Stomach smooth muscle (tissue), 2 donors: ENCODE measurements around the gene LAMC1.

Experiments
- H3K27ac ChIP-seq: one replicate; pipeline ENCODE4 v1.7.0; 2013; ENCODE audit warnings: mild to moderate bottlenecking, low read length, inconsistent platforms
- H3K27me3 ChIP-seq, 2 donors: one replicate each; pipeline ENCODE4 v1.7.0; 2013; ENCODE audit warnings: low read length in 2 of 2; ENCODE audit not compliant: insufficient read depth in 2 of 2, control insufficient read depth in 1 of 2
- H3K36me3 ChIP-seq, 2 donors: one replicate each; pipeline ENCODE4 v1.7.0; 2013; ENCODE audit warnings: low read length in 2 of 2; ENCODE audit not compliant: control insufficient read depth in 2 of 2, insufficient read depth in 2 of 2
- H3K4me1 ChIP-seq: one replicate; pipeline ENCODE4 v1.7.0; 2013; ENCODE audit warnings: low read length; ENCODE audit not compliant: control insufficient read depth, insufficient read depth
- H3K4me3 ChIP-seq, 2 donors: one replicate each; pipeline ENCODE4 v1.7.0; 2013; ENCODE audit warnings: low read length in 2 of 2
- H3K9ac ChIP-seq, 2 donors: one replicate each; pipeline ENCODE4 v1.7.0; 2013; ENCODE audit warnings: low read length in 2 of 2, mild to moderate bottlenecking in 1 of 2
- H3K9me3 ChIP-seq, 2 donors: one replicate each; pipeline ENCODE4 v1.7.0; 2013; ENCODE audit warnings: low read length in 2 of 2; ENCODE audit not compliant: control insufficient read depth in 2 of 2
- donor health status: healthy.
- donor health status: Pancreatic carcinoma.

Gene LAMC1

GRCh38 chr1:183030053-183030452 lies 6.8 kb downstream of the LAMC1 start:
- Histone ChIP-seq H3K4me3 (peak overlapping the region in 1 of 2 donors; percentile 10), H3K9ac (no peak overlapping the region), H3K36me3 (peaks cover 3 to 4% of the 10 kb centered on the region in 2 donors), H3K9me3 (no peaks in the 10 kb centered on the region), H3K4me1 (peaks cover 18% of the 10 kb centered on the region), H3K27me3 (no peaks in the 10 kb centered on the region), H3K27ac (no peak overlapping the region)

DNA sequence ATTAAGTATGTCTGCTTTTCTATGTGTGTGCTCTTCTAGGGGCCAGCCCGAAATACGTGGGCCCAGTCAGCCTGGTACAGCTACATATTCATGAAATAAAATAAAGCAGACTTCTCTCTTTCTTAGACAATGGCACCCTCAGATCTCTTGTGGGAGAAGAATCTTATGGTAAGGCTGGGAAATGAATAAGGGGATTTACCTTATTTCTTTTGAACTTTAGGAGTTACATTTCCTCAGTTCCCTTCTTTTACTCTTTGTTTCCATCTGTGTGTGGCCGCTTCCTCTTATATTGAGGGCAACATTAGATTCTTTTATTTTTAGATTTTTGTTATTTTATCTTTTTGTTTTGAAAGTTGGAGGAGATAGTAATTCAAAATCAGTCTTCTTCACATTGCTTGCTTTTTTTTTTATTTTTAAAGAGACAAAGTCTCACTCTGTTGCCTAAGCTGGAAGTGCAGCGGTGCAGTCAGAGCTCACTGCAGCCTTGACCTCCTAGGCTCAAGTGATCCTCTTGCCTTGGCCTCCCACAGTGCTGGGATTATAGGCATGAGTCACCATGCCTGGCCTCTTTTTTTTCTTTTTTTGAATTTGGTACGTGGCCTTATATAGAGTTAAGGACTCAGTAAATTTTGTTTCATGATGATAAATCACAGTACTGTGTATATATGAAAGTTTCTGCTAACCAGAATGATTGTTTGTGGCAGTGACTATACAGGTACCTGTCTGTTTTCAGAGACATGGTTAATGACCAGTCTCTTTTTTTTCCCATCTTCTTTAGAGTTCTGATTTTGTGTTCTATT lies 9.1 kb downstream of the LAMC1 start:
- Histone ChIP-seq H3K9me3 (no peaks in the 10 kb centered on the region), H3K9ac (no peak overlapping the region), H3K4me3 (peak overlapping the region in 1 of 2 donors; percentile 4), H3K4me1 (peaks cover 17% of the 10 kb centered on the region), H3K27ac (no peak overlapping the region), H3K27me3 (no peaks in the 10 kb centered on the region), H3K36me3 (peaks cover 3 to 4% of the 10 kb centered on the region in 2 donors)

DNA sequence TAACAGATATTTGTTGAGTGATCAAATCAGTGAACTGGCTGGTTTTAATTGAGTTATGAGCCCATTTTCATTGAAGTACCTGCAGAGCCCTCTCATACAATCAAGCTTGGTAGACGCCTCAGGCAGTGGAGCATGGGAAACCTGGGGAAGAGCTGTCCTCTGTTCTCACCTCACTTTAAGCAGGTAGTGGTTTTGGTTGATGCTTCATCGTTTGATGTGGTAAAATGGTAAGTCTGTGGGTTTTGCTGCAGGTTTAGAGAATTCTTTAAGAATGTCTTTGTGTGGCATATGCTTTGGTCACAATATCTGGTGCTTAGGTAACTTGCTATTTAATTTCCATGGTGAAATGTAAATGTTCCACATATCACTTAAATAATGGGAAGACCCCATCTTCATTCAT lies 10.0 kb downstream of the LAMC1 start:
- H3K9ac ChIP-seq, result no peak overlapping the region
- H3K4me1 ChIP-seq, result peaks cover 12% of the 10 kb centered on the region
- H3K27me3 ChIP-seq, result no peaks in the 10 kb centered on the region
- no peak overlapping the region for H3K27ac ChIP-seq
- peaks cover 3 to 4% of the 10 kb centered on the region in 2 donors for H3K36me3 ChIP-seq
- no peaks in the 10 kb centered on the region for H3K9me3 ChIP-seq
- H3K4me3 ChIP-seq, result no peak overlapping the region

GRCh38 chr1:183034682-183035081 lies 11.5 kb downstream of the LAMC1 start:
- H3K9ac ChIP-seq, result no peak overlapping the region
- no peaks in the 10 kb centered on the region for H3K9me3 ChIP-seq
- H3K4me3 ChIP-seq, result no peak overlapping the region
- H3K27ac ChIP-seq, result no peak overlapping the region
- H3K27me3 ChIP-seq, result no peaks in the 10 kb centered on the region
- H3K4me1 ChIP-seq, result peaks cover 13% of the 10 kb centered on the region
- peaks cover 0 to 3% of the 10 kb centered on the region in 2 donors for H3K36me3 ChIP-seq

GRCh38 chr1:183038333-183038866 lies 15.2 kb downstream of the LAMC1 start:
- Histone ChIP-seq H3K27ac (peak overlapping the region; percentile 25), H3K4me1 (peaks cover 15% of the 10 kb centered on the region), H3K9me3 (no peaks in the 10 kb centered on the region), H3K27me3 (no peaks in the 10 kb centered on the region), H3K36me3 (peaks cover 0 to under 1% of the 10 kb centered on the region in 2 donors), H3K9ac (no peak overlapping the region), H3K4me3 (no peak overlapping the region)

DNA sequence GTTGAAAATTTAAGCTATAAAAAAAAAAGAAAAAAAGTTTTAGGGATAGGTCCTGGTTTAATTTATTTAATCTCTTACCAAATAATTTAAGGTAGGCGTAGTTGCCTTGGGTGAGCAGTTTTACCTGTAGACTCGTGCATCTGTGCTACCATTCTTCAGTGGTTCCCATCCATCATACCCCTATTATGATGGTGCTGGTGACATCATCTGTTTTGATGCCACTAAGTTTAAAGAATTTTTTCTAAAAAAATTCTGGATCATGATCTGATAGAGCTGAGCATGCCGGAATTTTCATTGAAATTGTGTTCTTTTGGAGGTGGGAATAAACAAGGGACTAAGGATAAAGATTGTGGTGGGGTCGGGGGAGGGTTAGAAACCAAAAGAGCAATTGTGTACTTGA lies 15.7 kb downstream of the LAMC1 start:
- Histone ChIP-seq H3K27me3 (no peaks in the 10 kb centered on the region), H3K4me1 (peaks cover 15% of the 10 kb centered on the region), H3K27ac (peak overlapping the region; percentile 19), H3K9ac (no peak overlapping the region), H3K4me3 (no peak overlapping the region), H3K36me3 (no peaks in the 10 kb centered on the region), H3K9me3 (no peaks in the 10 kb centered on the region)

- Histone ChIP-seq H3K27me3 (no peaks in the 10 kb centered on the region), H3K4me3 (no peak overlapping the region), H3K9me3 (no peaks in the 10 kb centered on the region), H3K4me1 (peaks cover 15% of the 10 kb centered on the region), H3K27ac (peak overlapping the region; percentile 19), H3K9ac (no peak overlapping the region), H3K36me3 (no peaks in the 10 kb centered on the region)
Measured at GRCh38 chr1:183039330-183039729, 16.1 kb downstream of the LAMC1 start.

DNA sequence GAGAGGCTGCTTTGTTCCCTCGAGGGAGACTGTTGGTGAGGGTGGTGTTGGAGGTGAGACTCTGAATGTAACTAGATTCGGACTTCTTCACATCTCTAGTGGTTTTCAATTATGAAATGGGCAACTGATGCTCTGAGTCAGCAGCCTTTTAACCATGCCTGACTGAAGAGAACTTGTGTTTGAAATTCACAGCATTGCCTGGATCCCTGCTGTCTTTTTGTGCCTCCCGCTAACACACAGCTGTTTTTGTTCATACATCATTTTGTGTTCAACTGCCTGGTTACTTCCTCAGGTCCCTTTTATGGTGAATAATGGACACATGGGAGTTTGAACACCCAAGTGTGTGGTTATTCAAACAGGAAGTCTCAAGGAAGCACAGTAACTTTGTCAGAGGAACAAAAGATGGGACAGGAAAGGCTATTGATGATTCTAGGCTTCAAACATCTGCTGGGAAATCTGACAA lies 16.8 kb downstream of the LAMC1 start:
- Histone ChIP-seq H3K9ac (peak overlapping the region in 1 of 2 donors; percentile 4), H3K27ac (peak overlapping the region; percentile 19), H3K9me3 (no peaks in the 10 kb centered on the region), H3K4me1 (peaks cover 15% of the 10 kb centered on the region), H3K4me3 (no peak overlapping the region), H3K27me3 (no peaks in the 10 kb centered on the region), H3K36me3 (no peaks in the 10 kb centered on the region)

DNA sequence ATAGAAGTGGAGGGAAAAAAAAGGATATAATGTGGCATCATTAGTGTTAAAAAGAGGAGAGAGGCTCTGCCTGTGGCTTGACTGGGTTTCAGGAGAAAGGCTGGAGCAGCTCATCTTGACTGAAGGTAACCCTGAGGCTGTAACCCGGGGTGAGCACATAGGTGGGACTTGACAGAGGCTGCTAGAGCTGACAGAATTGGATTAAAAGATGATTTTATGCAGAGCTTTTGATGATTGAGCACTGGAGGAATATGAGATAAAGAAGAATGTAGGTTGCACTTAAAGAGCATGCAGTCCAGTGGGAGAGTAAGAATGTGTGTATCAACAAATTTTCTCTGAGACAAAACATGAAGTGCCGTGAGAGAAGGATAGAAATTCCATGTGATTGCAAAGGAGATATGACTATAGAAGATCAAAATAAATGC lies 17.3 kb downstream of the LAMC1 start:
- peak overlapping the region in 1 of 2 donors; percentile 4 for H3K9ac ChIP-seq
- peaks cover 15% of the 10 kb centered on the region for H3K4me1 ChIP-seq
- no peaks in the 10 kb centered on the region for H3K36me3 ChIP-seq
- no peak overlapping the region for H3K4me3 ChIP-seq
- H3K27me3 ChIP-seq, result no peaks in the 10 kb centered on the region
- H3K27ac ChIP-seq, result peak overlapping the region; percentile 19
- H3K9me3 ChIP-seq, result no peaks in the 10 kb centered on the region

GRCh38 chr1:183043254-183043653 lies 20.0 kb downstream of the LAMC1 start:
- Histone ChIP-seq H3K9me3 (no peaks in the 10 kb centered on the region), H3K36me3 (no peaks in the 10 kb centered on the region), H3K4me1 (peaks cover 17% of the 10 kb centered on the region), H3K27me3 (no peaks in the 10 kb centered on the region), H3K9ac (no peak overlapping the region), H3K27ac (peak overlapping the region; percentile 2), H3K4me3 (no peak overlapping the region)
